HEK293 (cell line): Measurements from ENCODE around the gene JOSD1.

ENCODE experiments used
- CTCF ChIP-seq: fragments of 450-650 bp; formaldehyde crosslinking; IDR thresholded peaks from 2 replicates; pipeline ENCODE4 v1.5.1; 2016; ENCODE audit warnings: missing biosample characterization, missing genetic modification characterization
- PBX3 ChIP-seq: sonication (generic); formaldehyde crosslinking; IDR thresholded peaks from 2 replicates; pipeline ENCODE4 v1.8.1; 2022; ENCODE audit warnings: mild to moderate bottlenecking, moderate library complexity, missing genetic modification reagents
- PRDM1 ChIP-seq: fragments of 450-650 bp; formaldehyde crosslinking; IDR thresholded peaks from 2 replicates; pipeline ENCODE4; 2016; ENCODE audit warnings: missing biosample characterization, missing genetic modification characterization
- SP2 ChIP-seq: fragments of 450-650 bp; formaldehyde crosslinking; IDR thresholded peaks from 2 replicates; pipeline ENCODE4 v1.5.1; 2016; ENCODE audit warnings: missing biosample characterization, missing genetic modification characterization
- ZNF157 ChIP-seq: fragments of 450-650 bp; formaldehyde crosslinking; IDR thresholded peaks from 2 replicates; pipeline ENCODE4 v1.5.1; 2016; ENCODE audit warnings: missing biosample characterization, missing genetic modification characterization
- ZNF221 ChIP-seq: fragments of 450-650 bp; formaldehyde crosslinking; IDR thresholded peaks from 2 replicates; pipeline ENCODE4 v1.5.1; 2017; ENCODE audit warnings: missing biosample characterization, missing genetic modification characterization, borderline replicate concordance
- ZNF350 ChIP-seq: fragments of 450-650 bp; formaldehyde crosslinking; IDR thresholded peaks from 2 replicates; pipeline ENCODE4 v1.5.0; 2017; ENCODE audit warnings: missing biosample characterization, mild to moderate bottlenecking, missing genetic modification characterization
- ZNF558 ChIP-seq: fragments of 450-650 bp; formaldehyde crosslinking; IDR thresholded peaks from 2 replicates; pipeline ENCODE4 v1.5.1; 2016; ENCODE audit warnings: missing biosample characterization, missing genetic modification characterization
- ZNF664 ChIP-seq: fragments of 450-650 bp; formaldehyde crosslinking; IDR thresholded peaks from 2 replicates; pipeline ENCODE4 v1.5.1; 2016; ENCODE audit warnings: missing biosample characterization, missing genetic modification characterization

- TF ChIP-seq ZNF350 (no peak), PBX3 (CRISPR knock-in tag) (no peak), CTCF (tag by site-specific recombination) (no peak), SP2 (no peak), ZNF221 (no peak), ZNF157 (tag by site-specific recombination) (no peak), PRDM1 (tag by site-specific recombination) (no peak), ZNF664 (tag by site-specific recombination) (no peak), ZNF558 (tag by site-specific recombination) (no peak)
Observed at GRCh38 chr22:38694049-38694448, 6.7 kb downstream of the JOSD1 start.
